IMR-90 (cell line): ENCODE measurements around the gene NXF3. TPM values are rescaled to one million over a fixed set of nuclear protein-coding genes. Genes with fewer than 3 reads are reported as not detected.

ENCODE experiments used
- ATAC-seq: fragments of 200-7000 bp; cut with Tn5 transposase; 2 replicates; pipeline ENCODE4 v1.9.1; 2020; ENCODE audit warnings: low read depth, mild to moderate bottlenecking, moderate library complexity
- BruUV-seq: library from RNA; stranded (reverse); fragments of 400-500 nt; replicated peaks from 2 replicates; lab custom pipeline; 2021; lab: Mats Ljungman, UMichigan
- CTCF ChIA-PET: fragments of 300-600 bp; formaldehyde crosslinking; extraction: SDS; loops from one replicate; lab custom pipeline; 2021; ENCODE audit warnings: antibody characterized with exemption; lab: Yijun Ruan, JAX
- POLR2A ChIA-PET: fragments of 300-600 bp; sonication (Branson Sonifier 250); formaldehyde crosslinking; loops from one replicate; lab custom pipeline; 2022; ENCODE audit warnings: antibody characterized with exemption; ENCODE audit not compliant: unreplicated experiment; lab: Charles Lee
- DNase-seq: peaks from one replicate; pipeline ENCODE4 v3.0.0; 2013
- H2AFZ ChIP-seq: replicated peaks from 2 replicates; pipeline ENCODE3; 2013; ENCODE audit warnings: low read length, mild to moderate bottlenecking; ENCODE audit not compliant: poor library complexity
- H2AK5ac ChIP-seq: 2 replicates; pipeline ENCODE4 v1.6.1; 2013; ENCODE audit warnings: low read depth, low read length, inconsistent platforms
- H2AK9ac ChIP-seq: replicated peaks from 2 replicates; pipeline ENCODE3; 2013; ENCODE audit warnings: mild to moderate bottlenecking, low read depth, low read length, moderate library complexity; ENCODE audit not compliant: poor library complexity
- H2BK120ac ChIP-seq: 2 replicates; pipeline ENCODE4 v1.6.1; 2013; ENCODE audit warnings: low read depth, low read length, inconsistent platforms
- H2BK15ac ChIP-seq: 3 replicates; pipeline ENCODE4 v1.6.1; 2013; ENCODE audit warnings: low read depth, low read length, inconsistent platforms
- H2BK20ac ChIP-seq: 2 replicates; pipeline ENCODE4 v1.6.1; 2013; ENCODE audit warnings: low read depth, mild to moderate bottlenecking, inconsistent platforms, low read length, moderate library complexity
- H2BK5ac ChIP-seq: 2 replicates; pipeline ENCODE4 v1.6.1; 2013; ENCODE audit warnings: mild to moderate bottlenecking, low read depth, low read length, inconsistent platforms; ENCODE audit not compliant: poor library complexity, severe bottlenecking
- H3K14ac ChIP-seq: replicated peaks from 2 replicates; pipeline ENCODE4 v1.6.1; 2013; ENCODE audit warnings: low read depth, low read length, inconsistent platforms
- H3K18ac ChIP-seq: 2 replicates; pipeline ENCODE4 v1.6.1; 2013; ENCODE audit warnings: low read depth, low read length, control low read depth
- H3K23ac ChIP-seq: 2 replicates; pipeline ENCODE4 v1.6.1; 2013; ENCODE audit warnings: low read depth, low read length, inconsistent platforms
- H3K27ac ChIP-seq: 2 replicates; pipeline ENCODE4 v1.5.1; 2013; ENCODE audit warnings: mild to moderate bottlenecking, control low read depth, low read length; ENCODE audit not compliant: insufficient read depth
- H3K27me3 ChIP-seq: 2 replicates; pipeline ENCODE4 v1.6.1; 2013; ENCODE audit warnings: low read length; ENCODE audit not compliant: control insufficient read depth, insufficient read depth
- H3K36me3 ChIP-seq: 2 replicates; pipeline ENCODE4 v1.6.1; 2013; ENCODE audit warnings: low read length, mixed read lengths; ENCODE audit not compliant: control insufficient read depth, insufficient read depth
- H3K4ac ChIP-seq: 2 replicates; pipeline ENCODE4 v1.6.1; 2013; ENCODE audit warnings: low read depth, low read length, inconsistent platforms
- H3K4me1 ChIP-seq: 2 replicates; pipeline ENCODE4 v1.6.1; 2013; ENCODE audit warnings: low read length, mixed read lengths; ENCODE audit not compliant: control insufficient read depth, insufficient read depth
- H3K4me2 ChIP-seq: 2 replicates; pipeline ENCODE4 v1.6.1; 2013; ENCODE audit warnings: low read depth, mild to moderate bottlenecking, control low read depth, low read length, moderate library complexity
- H3K4me3 ChIP-seq: 2 replicates; pipeline ENCODE4 v1.5.1; 2013; ENCODE audit warnings: low read depth, mild to moderate bottlenecking, control low read depth, low read length, moderate library complexity; ENCODE audit not compliant: insufficient read depth
- H3K56ac ChIP-seq: 2 replicates; pipeline ENCODE4 v1.6.1; 2013; ENCODE audit warnings: low read length, inconsistent platforms; ENCODE audit not compliant: insufficient read depth; ENCODE audit errors: extremely low read depth
- H3K79me1 ChIP-seq, 2 experiments: 2 replicates each; pipeline ENCODE4 v1.6.1; 2013; ENCODE audit warnings: low read length in 2 of 2, inconsistent platforms in 1 of 2, low read depth in 1 of 2
- H3K9ac ChIP-seq: 2 replicates; pipeline ENCODE4 v1.6.1; 2013; ENCODE audit warnings: low read depth, low read length, control low read depth
- H3K9me1 ChIP-seq: 2 replicates; pipeline ENCODE4 v1.6.1; 2013; ENCODE audit warnings: low read length, inconsistent platforms; ENCODE audit not compliant: insufficient read depth
- H3K9me3 ChIP-seq: 2 replicates; pipeline ENCODE4 v1.6.1; 2013; ENCODE audit warnings: low read length; ENCODE audit not compliant: control insufficient read depth, insufficient read depth
- H4K20me1 ChIP-seq: 2 replicates; pipeline ENCODE4 v1.6.1; 2013; ENCODE audit warnings: low read length, inconsistent platforms; ENCODE audit not compliant: insufficient read depth
- H4K5ac ChIP-seq: 2 replicates; pipeline ENCODE4 v1.6.1; 2013; ENCODE audit warnings: mild to moderate bottlenecking, low read depth, low read length, control low read depth
- H4K8ac ChIP-seq, 2 experiments: 2 replicates each; pipeline ENCODE4 v1.6.1; 2013; ENCODE audit warnings: low read depth in 2 of 2, low read length in 2 of 2, control low read depth in 1 of 2, inconsistent platforms in 1 of 2
- H4K91ac ChIP-seq: 2 replicates; pipeline ENCODE4 v1.6.1; 2013; ENCODE audit warnings: low read depth, low read length, inconsistent platforms; ENCODE audit not compliant: insufficient read depth
- BHLHE40 ChIP-seq: fragments of 150-350 bp; IDR thresholded peaks from 2 replicates; pipeline ENCODE4 v1.6.1; 2016; ENCODE audit warnings: mild to moderate bottlenecking, low read depth, low read length
- CEBPB ChIP-seq: IDR thresholded peaks from 2 replicates; pipeline ENCODE4 v1.6.1; 2012; ENCODE audit warnings: low read depth, low read length, improper control_type of control experiment
- CHD1 ChIP-seq: IDR thresholded peaks from 2 replicates; pipeline ENCODE4 v1.6.1; 2012; ENCODE audit warnings: low read depth, low read length, improper control_type of control experiment
- FOS ChIP-seq: fragments of 150-350 bp; IDR thresholded peaks from 2 replicates; pipeline ENCODE4 v1.6.1; 2016; ENCODE audit warnings: low read depth, low read length
- MAFK ChIP-seq: IDR thresholded peaks from 2 replicates; pipeline ENCODE4 v1.6.1; 2012; ENCODE audit warnings: low read depth, low read length, improper control_type of control experiment
- MAZ ChIP-seq: IDR thresholded peaks from 2 replicates; pipeline ENCODE4 v1.6.1; 2012; ENCODE audit warnings: low read depth, mild to moderate bottlenecking, low read length, improper control_type of control experiment, moderate library complexity, borderline replicate concordance
- MXI1 ChIP-seq: IDR thresholded peaks from 2 replicates; pipeline ENCODE4 v1.6.1; 2012; ENCODE audit warnings: low read depth, mild to moderate bottlenecking, low read length, moderate library complexity, borderline replicate concordance
- NFE2L2 ChIP-seq: fragments of 150-350 bp; IDR thresholded peaks from 2 replicates; pipeline ENCODE4 v1.6.1; 2016; ENCODE audit warnings: low read depth, mild to moderate bottlenecking, low read length
- POLR2A ChIP-seq: IDR thresholded peaks from 2 replicates; pipeline ENCODE4 v1.6.1; 2012; ENCODE audit warnings: mild to moderate bottlenecking, low read depth, low read length
- RAD21 ChIP-seq: IDR thresholded peaks from 2 replicates; pipeline ENCODE4 v1.6.1; 2012; ENCODE audit warnings: low read length, improper control_type of control experiment
- RCOR1 ChIP-seq: IDR thresholded peaks from 2 replicates; pipeline ENCODE4 v1.6.1; 2012; ENCODE audit warnings: mild to moderate bottlenecking, low read length, improper control_type of control experiment; ENCODE audit not compliant: insufficient replicate concordance
- RFX5 ChIP-seq: IDR thresholded peaks from 2 replicates; pipeline ENCODE4 v1.8.0; 2012; ENCODE audit warnings: low read depth, mild to moderate bottlenecking, low read length, moderate library complexity
- SMC3 ChIP-seq: fragments of 150-350 bp; IDR thresholded peaks from 2 replicates; pipeline ENCODE4 v1.6.1; 2016; ENCODE audit warnings: low read depth, mild to moderate bottlenecking, antibody characterized with exemption, low read length, moderate library complexity
- WGBS, 2 experiments: methylation state at CpG; one replicate each; pipeline versions ENCODE4 v1.1.5 to v1.1.7; 2013; ENCODE audit warnings: missing lambda C conversion rate in 2 of 2; ENCODE audit not compliant: insufficient read length in 1 of 2; ENCODE audit errors: extremely low coverage in 2 of 2; 5-methylcytosine and 5-hydroxymethylcytosine counted together
- dilution Hi-C: fragments of 300-500 bp; cut with HindIII; formaldehyde crosslinking; loops from one replicate; pipeline ENCODE4 v1.14.3; 2018; ENCODE audit warnings: low sequenced_read_pairs; ENCODE audit not compliant: unreplicated experiment
- in situ Hi-C: fragments of 300-500 bp; cut with MboI; formaldehyde crosslinking; loops from 3 replicates; pipeline ENCODE4 v1.14.3; 2019; ENCODE audit warnings: low sequenced_read_pairs, inconsistent platforms, mixed read lengths
- intact Hi-C: fragments of 100-400 bp; cut with micrococcal nuclease; formaldehyde crosslinking; loops from 2 replicates; pipeline ENCODE4 v1.10.0; 2022
- polyA plus RNA-seq, 3 experiments: library from polyadenylated mRNA; depleted of rRNA; stranded (reverse); fragments of >200 nt; gene quantifications; 2 replicates each; pipeline ENCODE4 v1.2.3, GENCODE V29; 2012; ENCODE audit warnings: low replicate concordance in 1 of 3
- total RNA-seq: library from RNA; depleted of rRNA; stranded (reverse); fragments of >200 nt; gene quantifications from 2 replicates; pipeline ENCODE4 v1.2.3, GENCODE V29; 2012
- TF ChIP-seq, protein P1 (sequence below): fragments of 150-350 bp; IDR thresholded peaks from 2 replicates; pipeline ENCODE4 v1.6.1; 2016; ENCODE audit warnings: low read depth, mild to moderate bottlenecking, low read length, moderate library complexity, borderline replicate concordance
- TF ChIP-seq, protein P2 (sequence below): fragments of 150-350 bp; IDR thresholded peaks from 2 replicates; pipeline ENCODE4 v1.6.1; 2017; ENCODE audit warnings: mild to moderate bottlenecking, antibody characterized with exemption, low read length, low read depth
- TF ChIP-seq, protein P3 (sequence below): conservative IDR thresholded peaks from 2 replicates; pipeline ENCODE4 v1.5.1; 2012; ENCODE audit warnings: mild to moderate bottlenecking, low read depth, low read length, improper control_type of control experiment

NXF3 gene
- total and polyA plus RNA-seq, 2 of the 4 experiments (the other 2 are of a cell fraction), result not detected

DNA sequence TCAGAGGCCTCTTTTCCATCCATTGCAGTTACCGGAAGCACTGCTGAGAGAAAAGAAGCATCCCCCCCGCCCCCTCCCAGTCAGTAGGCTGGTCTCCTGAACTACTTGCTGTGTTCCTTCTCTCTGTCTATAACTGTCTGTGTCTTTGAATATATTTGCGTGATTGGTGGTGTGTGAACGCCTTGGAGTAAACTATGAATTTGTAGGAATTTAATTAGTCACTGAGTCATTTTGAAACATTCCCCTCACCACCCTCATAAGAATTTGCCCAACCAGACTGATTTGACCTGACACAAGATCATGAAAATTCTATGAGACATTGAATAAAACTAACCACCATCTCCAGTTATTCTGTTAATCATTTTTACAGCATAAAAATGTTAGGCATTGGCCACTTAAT is 6.7 kb upstream of the NXF3 start:
- intact Hi-C loops (no loop called here), dilution Hi-C loops (no loop called here), in situ Hi-C loops (no loop called here)
- no CpG with 5 or more reads among the region's 4 CpGs for WGBS, 2 experiments
- Histone ChIP-seq H3K4me2 (no peak overlapping the region), H3K27ac (no peak overlapping the region), H2BK15ac (no peak overlapping the region), H3K56ac (no peak overlapping the region), H3K14ac (no peak overlapping the region), H3K9me3 (no peaks in the 10 kb centered on the region), H3K79me1 (no peaks in the 10 kb centered on the region), H3K9ac (no peak overlapping the region), H3K27me3 (peaks cover 2% of the 10 kb centered on the region), H4K8ac (no peak overlapping the region), H2AFZ (no peak overlapping the region), H2BK5ac (no peak overlapping the region), H2BK120ac (no peak overlapping the region), H4K20me1 (no peaks in the 10 kb centered on the region), H3K4ac (no peak overlapping the region), H4K91ac (no peak overlapping the region), H3K4me3 (no peak overlapping the region), H4K5ac (no peak overlapping the region), H3K4me1 (no peaks in the 10 kb centered on the region), H3K9me1 (no peaks in the 10 kb centered on the region), H3K23ac (no peak overlapping the region), H2AK5ac (no peak overlapping the region), H2AK9ac (no peak overlapping the region), H2BK20ac (no peak overlapping the region), H3K36me3 (no peaks in the 10 kb centered on the region), H3K18ac (no peak overlapping the region)
- TF ChIP-seq, protein P1, sequence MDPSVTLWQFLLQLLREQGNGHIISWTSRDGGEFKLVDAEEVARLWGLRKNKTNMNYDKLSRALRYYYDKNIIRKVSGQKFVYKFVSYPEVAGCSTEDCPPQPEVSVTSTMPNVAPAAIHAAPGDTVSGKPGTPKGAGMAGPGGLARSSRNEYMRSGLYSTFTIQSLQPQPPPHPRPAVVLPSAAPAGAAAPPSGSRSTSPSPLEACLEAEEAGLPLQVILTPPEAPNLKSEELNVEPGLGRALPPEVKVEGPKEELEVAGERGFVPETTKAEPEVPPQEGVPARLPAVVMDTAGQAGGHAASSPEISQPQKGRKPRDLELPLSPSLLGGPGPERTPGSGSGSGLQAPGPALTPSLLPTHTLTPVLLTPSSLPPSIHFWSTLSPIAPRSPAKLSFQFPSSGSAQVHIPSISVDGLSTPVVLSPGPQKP, result no peak
- TF ChIP-seq RFX5, result no peak
- no peak for TF ChIP-seq BHLHE40
- no peak for TF ChIP-seq NFE2L2
- TF ChIP-seq POLR2A, result no peak
- TF ChIP-seq, protein P2, sequence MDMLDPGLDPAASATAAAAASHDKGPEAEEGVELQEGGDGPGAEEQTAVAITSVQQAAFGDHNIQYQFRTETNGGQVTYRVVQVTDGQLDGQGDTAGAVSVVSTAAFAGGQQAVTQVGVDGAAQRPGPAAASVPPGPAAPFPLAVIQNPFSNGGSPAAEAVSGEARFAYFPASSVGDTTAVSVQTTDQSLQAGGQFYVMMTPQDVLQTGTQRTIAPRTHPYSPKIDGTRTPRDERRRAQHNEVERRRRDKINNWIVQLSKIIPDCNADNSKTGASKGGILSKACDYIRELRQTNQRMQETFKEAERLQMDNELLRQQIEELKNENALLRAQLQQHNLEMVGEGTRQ, result no peak
- TF ChIP-seq RAD21, result no peak
- TF ChIP-seq, protein P3, sequence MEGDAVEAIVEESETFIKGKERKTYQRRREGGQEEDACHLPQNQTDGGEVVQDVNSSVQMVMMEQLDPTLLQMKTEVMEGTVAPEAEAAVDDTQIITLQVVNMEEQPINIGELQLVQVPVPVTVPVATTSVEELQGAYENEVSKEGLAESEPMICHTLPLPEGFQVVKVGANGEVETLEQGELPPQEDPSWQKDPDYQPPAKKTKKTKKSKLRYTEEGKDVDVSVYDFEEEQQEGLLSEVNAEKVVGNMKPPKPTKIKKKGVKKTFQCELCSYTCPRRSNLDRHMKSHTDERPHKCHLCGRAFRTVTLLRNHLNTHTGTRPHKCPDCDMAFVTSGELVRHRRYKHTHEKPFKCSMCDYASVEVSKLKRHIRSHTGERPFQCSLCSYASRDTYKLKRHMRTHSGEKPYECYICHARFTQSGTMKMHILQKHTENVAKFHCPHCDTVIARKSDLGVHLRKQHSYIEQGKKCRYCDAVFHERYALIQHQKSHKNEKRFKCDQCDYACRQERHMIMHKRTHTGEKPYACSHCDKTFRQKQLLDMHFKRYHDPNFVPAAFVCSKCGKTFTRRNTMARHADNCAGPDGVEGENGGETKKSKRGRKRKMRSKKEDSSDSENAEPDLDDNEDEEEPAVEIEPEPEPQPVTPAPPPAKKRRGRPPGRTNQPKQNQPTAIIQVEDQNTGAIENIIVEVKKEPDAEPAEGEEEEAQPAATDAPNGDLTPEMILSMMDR, result no peak
- no peak for TF ChIP-seq MAZ
- no peak for TF ChIP-seq MXI1
- no peak for TF ChIP-seq MAFK
- TF ChIP-seq FOS, result no peak
- no peak for TF ChIP-seq CHD1
- TF ChIP-seq RCOR1, result no peak
- TF ChIP-seq CEBPB, result no peak
- no peak for TF ChIP-seq SMC3
- no peak for ATAC-seq
- CTCF ChIA-PET, result no interaction called here
- POLR2A ChIA-PET, result no interaction called here
- no peak for DNase-seq
- no TSS peak for BruUV-seq
